IMR-90 (cell line): ENCODE measurements around the gene THAP10. TPM values are rescaled to one million over a fixed set of nuclear protein-coding genes. Genes with fewer than 3 reads are reported as not detected.
A peak's percentile ranks its signal among the peaks of the same experiment; 100 is the strongest.

Experiments used
- ATAC-seq: fragments of 200-7000 bp; cut with Tn5 transposase; 2 replicates; pipeline ENCODE4 v1.9.1; 2020; ENCODE audit warnings: low read depth, mild to moderate bottlenecking, moderate library complexity
- BruUV-seq: library from RNA; stranded (reverse); fragments of 400-500 nt; replicated peaks from 2 replicates; lab custom pipeline; 2021; lab: Mats Ljungman, UMichigan
- CTCF ChIA-PET: fragments of 300-600 bp; formaldehyde crosslinking; extraction: SDS; loops from one replicate; lab custom pipeline; 2021; ENCODE audit warnings: antibody characterized with exemption; lab: Yijun Ruan, JAX
- POLR2A ChIA-PET: fragments of 300-600 bp; sonication (Branson Sonifier 250); formaldehyde crosslinking; loops from one replicate; lab custom pipeline; 2022; ENCODE audit warnings: antibody characterized with exemption; ENCODE audit not compliant: unreplicated experiment; lab: Charles Lee
- DNase-seq: peaks from one replicate; pipeline ENCODE4 v3.0.0; 2013
- H2AFZ ChIP-seq: replicated peaks from 2 replicates; pipeline ENCODE3; 2013; ENCODE audit warnings: low read length, mild to moderate bottlenecking; ENCODE audit not compliant: poor library complexity
- H2AK5ac ChIP-seq: 2 replicates; pipeline ENCODE4 v1.6.1; 2013; ENCODE audit warnings: low read depth, low read length, inconsistent platforms
- H2AK9ac ChIP-seq: replicated peaks from 2 replicates; pipeline ENCODE3; 2013; ENCODE audit warnings: mild to moderate bottlenecking, low read depth, low read length, moderate library complexity; ENCODE audit not compliant: poor library complexity
- H2BK120ac ChIP-seq: 2 replicates; pipeline ENCODE4 v1.6.1; 2013; ENCODE audit warnings: low read depth, low read length, inconsistent platforms
- H2BK15ac ChIP-seq: 3 replicates; pipeline ENCODE4 v1.6.1; 2013; ENCODE audit warnings: low read depth, low read length, inconsistent platforms
- H2BK20ac ChIP-seq: 2 replicates; pipeline ENCODE4 v1.6.1; 2013; ENCODE audit warnings: low read depth, mild to moderate bottlenecking, inconsistent platforms, low read length, moderate library complexity
- H2BK5ac ChIP-seq: 2 replicates; pipeline ENCODE4 v1.6.1; 2013; ENCODE audit warnings: mild to moderate bottlenecking, low read depth, low read length, inconsistent platforms; ENCODE audit not compliant: poor library complexity, severe bottlenecking
- H3K14ac ChIP-seq: replicated peaks from 2 replicates; pipeline ENCODE4 v1.6.1; 2013; ENCODE audit warnings: low read depth, low read length, inconsistent platforms
- H3K18ac ChIP-seq: 2 replicates; pipeline ENCODE4 v1.6.1; 2013; ENCODE audit warnings: low read depth, low read length, control low read depth
- H3K23ac ChIP-seq: 2 replicates; pipeline ENCODE4 v1.6.1; 2013; ENCODE audit warnings: low read depth, low read length, inconsistent platforms
- H3K27ac ChIP-seq: 2 replicates; pipeline ENCODE4 v1.5.1; 2013; ENCODE audit warnings: mild to moderate bottlenecking, control low read depth, low read length; ENCODE audit not compliant: insufficient read depth
- H3K27me3 ChIP-seq: 2 replicates; pipeline ENCODE4 v1.6.1; 2013; ENCODE audit warnings: low read length; ENCODE audit not compliant: control insufficient read depth, insufficient read depth
- H3K36me3 ChIP-seq: 2 replicates; pipeline ENCODE4 v1.6.1; 2013; ENCODE audit warnings: low read length, mixed read lengths; ENCODE audit not compliant: control insufficient read depth, insufficient read depth
- H3K4ac ChIP-seq: 2 replicates; pipeline ENCODE4 v1.6.1; 2013; ENCODE audit warnings: low read depth, low read length, inconsistent platforms
- H3K4me1 ChIP-seq: 2 replicates; pipeline ENCODE4 v1.6.1; 2013; ENCODE audit warnings: low read length, mixed read lengths; ENCODE audit not compliant: control insufficient read depth, insufficient read depth
- H3K4me2 ChIP-seq: 2 replicates; pipeline ENCODE4 v1.6.1; 2013; ENCODE audit warnings: low read depth, mild to moderate bottlenecking, control low read depth, low read length, moderate library complexity
- H3K4me3 ChIP-seq: 2 replicates; pipeline ENCODE4 v1.5.1; 2013; ENCODE audit warnings: low read depth, mild to moderate bottlenecking, control low read depth, low read length, moderate library complexity; ENCODE audit not compliant: insufficient read depth
- H3K56ac ChIP-seq: 2 replicates; pipeline ENCODE4 v1.6.1; 2013; ENCODE audit warnings: low read length, inconsistent platforms; ENCODE audit not compliant: insufficient read depth; ENCODE audit errors: extremely low read depth
- H3K79me1 ChIP-seq, 2 experiments: 2 replicates each; pipeline ENCODE4 v1.6.1; 2013; ENCODE audit warnings: low read length in 2 of 2, inconsistent platforms in 1 of 2, low read depth in 1 of 2
- H3K9ac ChIP-seq: 2 replicates; pipeline ENCODE4 v1.6.1; 2013; ENCODE audit warnings: low read depth, low read length, control low read depth
- H3K9me1 ChIP-seq: 2 replicates; pipeline ENCODE4 v1.6.1; 2013; ENCODE audit warnings: low read length, inconsistent platforms; ENCODE audit not compliant: insufficient read depth
- H3K9me3 ChIP-seq: 2 replicates; pipeline ENCODE4 v1.6.1; 2013; ENCODE audit warnings: low read length; ENCODE audit not compliant: control insufficient read depth, insufficient read depth
- H4K20me1 ChIP-seq: 2 replicates; pipeline ENCODE4 v1.6.1; 2013; ENCODE audit warnings: low read length, inconsistent platforms; ENCODE audit not compliant: insufficient read depth
- H4K5ac ChIP-seq: 2 replicates; pipeline ENCODE4 v1.6.1; 2013; ENCODE audit warnings: mild to moderate bottlenecking, low read depth, low read length, control low read depth
- H4K8ac ChIP-seq, 2 experiments: 2 replicates each; pipeline ENCODE4 v1.6.1; 2013; ENCODE audit warnings: low read depth in 2 of 2, low read length in 2 of 2, control low read depth in 1 of 2, inconsistent platforms in 1 of 2
- H4K91ac ChIP-seq: 2 replicates; pipeline ENCODE4 v1.6.1; 2013; ENCODE audit warnings: low read depth, low read length, inconsistent platforms; ENCODE audit not compliant: insufficient read depth
- CEBPB ChIP-seq: IDR thresholded peaks from 2 replicates; pipeline ENCODE4 v1.6.1; 2012; ENCODE audit warnings: low read depth, low read length, improper control_type of control experiment
- RCOR1 ChIP-seq: IDR thresholded peaks from 2 replicates; pipeline ENCODE4 v1.6.1; 2012; ENCODE audit warnings: mild to moderate bottlenecking, low read length, improper control_type of control experiment; ENCODE audit not compliant: insufficient replicate concordance
- WGBS, 2 experiments: methylation state at CpG; one replicate each; pipeline versions ENCODE4 v1.1.5 to v1.1.7; 2013; ENCODE audit warnings: missing lambda C conversion rate in 2 of 2; ENCODE audit not compliant: insufficient read length in 1 of 2; ENCODE audit errors: extremely low coverage in 2 of 2; 5-methylcytosine and 5-hydroxymethylcytosine counted together
- dilution Hi-C: fragments of 300-500 bp; cut with HindIII; formaldehyde crosslinking; loops from one replicate; pipeline ENCODE4 v1.14.3; 2018; ENCODE audit warnings: low sequenced_read_pairs; ENCODE audit not compliant: unreplicated experiment
- in situ Hi-C: fragments of 300-500 bp; cut with MboI; formaldehyde crosslinking; loops from 3 replicates; pipeline ENCODE4 v1.14.3; 2019; ENCODE audit warnings: low sequenced_read_pairs, inconsistent platforms, mixed read lengths
- intact Hi-C: fragments of 100-400 bp; cut with micrococcal nuclease; formaldehyde crosslinking; loops from 2 replicates; pipeline ENCODE4 v1.10.0; 2022
- polyA plus RNA-seq, 3 experiments: library from polyadenylated mRNA; depleted of rRNA; stranded (reverse); fragments of >200 nt; gene quantifications; 2 replicates each; pipeline ENCODE4 v1.2.3, GENCODE V29; 2012; ENCODE audit warnings: low replicate concordance in 1 of 3
- total RNA-seq: library from RNA; depleted of rRNA; stranded (reverse); fragments of >200 nt; gene quantifications from 2 replicates; pipeline ENCODE4 v1.2.3, GENCODE V29; 2012

Gene THAP10
- total and polyA plus RNA-seq, 2 of the 4 experiments (the other 2 are of a cell fraction): 2.3 to 2.8 TPM

GRCh38 chr15:70867911-70868467 is 24.2 kb downstream of the THAP10 start:
- Histone ChIP-seq H3K4me3 (no peak overlapping the region), H4K20me1 (no peaks in the 10 kb centered on the region), H4K8ac (peak overlapping the region in 1 of 2 experiments; percentile 37; a peak in 1 of 4 replicates), H3K18ac (peak overlapping the region; percentile 37), H3K14ac (peak overlapping the region; percentile 55; the same call in 1 of the 2 replicates), H3K9me3 (no peaks in the 10 kb centered on the region), H3K27me3 (no peaks in the 10 kb centered on the region), H2BK120ac (peak overlapping the region; percentile 59), H3K79me1 (peaks cover 0 to 20% of the 10 kb centered on the region in 2 experiments; a peak in 1 of 4 replicates), H3K36me3 (no peaks in the 10 kb centered on the region), H2BK15ac (peak overlapping the region; percentile 18; the same call in 1 of the 3 replicates), H3K56ac (no peak overlapping the region), H2AFZ (no peak overlapping the region), H3K4ac (peak overlapping the region; percentile 56), H3K4me2 (peak overlapping the region; percentile 1), H3K23ac (peak overlapping the region; percentile 39; the same call in 1 of the 2 replicates), H2BK20ac (peak overlapping the region; percentile 37; the same call in 1 of the 2 replicates), H3K27ac (peak overlapping the region; percentile 25; the same call in 1 of the 2 replicates), H2AK5ac (peak overlapping the region; percentile 37), H2BK5ac (no peak overlapping the region), H3K9ac (no peak overlapping the region), H2AK9ac (peak overlapping the region; percentile 12), H3K4me1 (peaks cover 26% of the 10 kb centered on the region), H4K5ac (peak overlapping the region; percentile 30; the same call in 1 of the 2 replicates), H3K9me1 (peaks cover 19% of the 10 kb centered on the region), H4K91ac (peak overlapping the region; percentile 38; the same call in 1 of the 2 replicates)
- peak; percentile 63 for DNase-seq
- no peak for TF ChIP-seq RCOR1
- TF ChIP-seq CEBPB: 0 out of 2 replicates have a peak, but pooled peaks have one; percentile 25
- BruUV-seq: no TSS peak
- in situ Hi-C loops (no loop called here), dilution Hi-C loops (no loop called here), intact Hi-C loops (no loop called here)
- POLR2A ChIA-PET: no interaction called here
- WGBS, 2 experiments: no CpG with 5 or more reads among the region's 6 CpGs
- CTCF ChIA-PET: interaction anchor here (0.9 to 1.3 kb wide), 2 partner anchors 10 to 43 kb away, joined by 3 to 4 read pairs; no protein-coding TSS in a partner anchor
- peak; percentile 3; the same call in 1 of the 2 replicates for ATAC-seq
